ENCODE measurements around the gene PTEN.

The PTEN gene

GRCh38 chr10:88017781-88018180, 154.4 kb downstream of the PTEN start:
- no peaks in the 10 kb centered on the region for H3K27me3 ChIP-seq (ENCODE audit: low read depth, low read length)
- no peak overlapping the region for H2AFZ ChIP-seq (ENCODE audit: low read depth, low read length)
- H3K4me2 ChIP-seq (ENCODE audit: low read length) = no peak overlapping the region
- H3K4me3 ChIP-seq (ENCODE audit: low read length) = no peak overlapping the region
- H4K20me1 ChIP-seq (ENCODE audit: insufficient read depth, low read length) = no peaks in the 10 kb centered on the region
- no peaks in the 10 kb centered on the region for H3K9me3 ChIP-seq (ENCODE audit: insufficient read depth, low read length)
- H3K36me3 ChIP-seq (replicated peaks; ENCODE audit: low read depth, low read length) = no peaks in the 10 kb centered on the region
- TF ChIP-seq CTCF (IDR thresholded peaks at IDR 0.05; ENCODE audit: low read depth, low read length) (no peak), EZH2phosphoT487 (IDR thresholded peaks at IDR 0.05; ENCODE audit: low read depth) (no peak)
- H3K27ac ChIP-seq (ENCODE audit: low read length) = no peak overlapping the region
- no peaks in the 10 kb centered on the region for H3K4me1 ChIP-seq (ENCODE audit: low read length)
- H3K79me2 ChIP-seq (ENCODE audit: low read length) = no peaks in the 10 kb centered on the region
- no peak overlapping the region for H3K9ac ChIP-seq (ENCODE audit: low read length)

DNA sequence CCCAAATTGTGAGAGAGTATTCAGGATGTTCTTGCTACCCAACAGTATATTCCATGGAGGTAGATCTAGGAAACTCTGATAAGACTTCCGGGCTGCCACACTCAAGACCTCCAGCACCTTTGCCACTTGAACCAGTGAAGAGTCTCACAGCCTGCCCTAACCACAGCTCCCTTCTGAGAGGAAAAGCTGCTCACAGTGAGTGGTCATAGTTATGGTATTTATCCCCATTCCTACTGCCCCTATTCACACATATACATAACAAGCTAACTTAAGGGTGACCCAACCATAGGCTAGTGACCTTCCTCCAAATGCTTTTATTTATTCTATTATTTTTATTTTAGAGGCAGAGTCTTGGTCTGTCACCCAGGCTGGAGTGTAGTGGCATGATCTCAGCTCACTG, 156.3 kb downstream of the PTEN start:
- TF ChIP-seq EZH2phosphoT487 (IDR thresholded peaks at IDR 0.05; ENCODE audit: low read depth) = no peak
- H3K27ac ChIP-seq (ENCODE audit: low read length) = no peak overlapping the region
- no peak overlapping the region for H3K4me3 ChIP-seq (ENCODE audit: low read length)
- no peak overlapping the region for H3K9ac ChIP-seq (ENCODE audit: low read length)
- H3K4me1 ChIP-seq (ENCODE audit: low read length) = no peaks in the 10 kb centered on the region
- H3K79me2 ChIP-seq (ENCODE audit: low read length) = no peaks in the 10 kb centered on the region
- H2AFZ ChIP-seq (ENCODE audit: low read depth, low read length) = no peak overlapping the region
- no peaks in the 10 kb centered on the region for H3K36me3 ChIP-seq (replicated peaks; ENCODE audit: low read depth, low read length)
- no peak overlapping the region for H3K4me2 ChIP-seq (ENCODE audit: low read length)
- no peaks in the 10 kb centered on the region for H3K9me3 ChIP-seq (ENCODE audit: insufficient read depth, low read length)
- H3K27me3 ChIP-seq (ENCODE audit: low read depth, low read length) = no peaks in the 10 kb centered on the region
- H4K20me1 ChIP-seq (ENCODE audit: insufficient read depth, low read length) = no peaks in the 10 kb centered on the region
